HEK293 (cell line): ENCODE data around the gene HSPB8.

Experiments used
- CTCF ChIA-PET: fragments of 350-600 bp; formaldehyde crosslinking; extraction: SDS; loops from one replicate; lab custom pipeline; 2021; ENCODE audit warnings: antibody characterized with exemption; lab: Yijun Ruan, JAX
- POLR2A ChIA-PET: fragments of 300-600 bp; formaldehyde crosslinking; extraction: SDS; loops from one replicate; lab custom pipeline; 2020; ENCODE audit warnings: antibody characterized with exemption, inconsistent platforms; lab: Yijun Ruan, JAX
- H3K27ac ChIP-seq: fragments of 200-500 bp; sonication (Bioruptor generic); 2 replicates; pipeline ENCODE4 v1.5.1; 2014; ENCODE audit warnings: low read depth, low read length, control low read depth, inconsistent platforms; ENCODE audit errors: extremely low read depth
- H3K36me3 ChIP-seq, 2 experiments: fragments of 200-500 bp in 1 of 2; sonication (Bioruptor generic) in 1 of 2; 1 replicate in 1 of 2; 2 replicates in 1 of 2; pipeline ENCODE4 v1.5.1; 2014 to 2017; ENCODE audit warnings: inconsistent platforms in 2 of 2, low read length in 2 of 2; ENCODE audit not compliant: control insufficient read depth in 2 of 2, insufficient read depth in 1 of 2
- H3K4me1 ChIP-seq: fragments of 200-500 bp; sonication (Bioruptor generic); 2 replicates; pipeline ENCODE4 v1.5.1; 2014; ENCODE audit warnings: mild to moderate bottlenecking, low read length, inconsistent platforms; ENCODE audit not compliant: control insufficient read depth, insufficient read depth
- H3K4me3 ChIP-seq: 2 replicates; pipeline ENCODE4 v1.5.1; 2011; ENCODE audit warnings: low read depth, mild to moderate bottlenecking, control low read depth, low read length, moderate library complexity
- H3K9me3 ChIP-seq: fragments of 200-500 bp; sonication (Bioruptor generic); 2 replicates; pipeline ENCODE4 v1.5.1; 2014; ENCODE audit warnings: low read depth, low read length, inconsistent platforms; ENCODE audit not compliant: control insufficient read depth, insufficient read depth
- HOXA7 ChIP-seq: sonication (generic); formaldehyde crosslinking; IDR thresholded peaks from 2 replicates; pipeline ENCODE4 v1.8.1; 2022; ENCODE audit warnings: missing genetic modification reagents, borderline replicate concordance
- IKZF3 ChIP-seq: fragments of 450-650 bp; IDR thresholded peaks from 2 replicates; pipeline ENCODE4 v1.5.0; 2018; ENCODE audit warnings: missing biosample characterization, mild to moderate bottlenecking, missing genetic modification characterization, moderate library complexity
- PRDM2 ChIP-seq: fragments of 450-650 bp; formaldehyde crosslinking; IDR thresholded peaks from 2 replicates; pipeline ENCODE4 v1.5.1; 2016; ENCODE audit warnings: missing biosample characterization, missing genetic modification characterization, borderline replicate concordance
- PRDM6 ChIP-seq: fragments of 450-650 bp; formaldehyde crosslinking; IDR thresholded peaks from 2 replicates; pipeline ENCODE4 v1.5.1; 2017; ENCODE audit warnings: missing biosample characterization, missing genetic modification characterization
- SP7 ChIP-seq: fragments of 450-650 bp; formaldehyde crosslinking; IDR thresholded peaks from 2 replicates; pipeline ENCODE4 v1.5.1; 2016; ENCODE audit warnings: missing biosample characterization, missing genetic modification characterization
- ZBTB1 ChIP-seq: fragments of 450-650 bp; formaldehyde crosslinking; IDR thresholded peaks from 2 replicates; pipeline ENCODE4 v1.5.1; 2016; ENCODE audit warnings: missing biosample characterization, missing genetic modification characterization
- ZBTB11 ChIP-seq: fragments of 450-650 bp; formaldehyde crosslinking; conservative IDR thresholded peaks from 2 replicates; pipeline ENCODE4 v1.5.1; 2016; ENCODE audit warnings: low read depth, missing biosample characterization, missing genetic modification characterization
- ZBTB17 ChIP-seq: fragments of 450-650 bp; formaldehyde crosslinking; IDR thresholded peaks from 2 replicates; pipeline ENCODE4 v1.5.1; 2016; ENCODE audit warnings: missing biosample characterization, missing genetic modification characterization
- ZNF121 ChIP-seq: fragments of 450-650 bp; formaldehyde crosslinking; IDR thresholded peaks from 2 replicates; pipeline ENCODE4 v1.5.1; 2016; ENCODE audit warnings: missing biosample characterization, missing genetic modification characterization
- ZNF174 ChIP-seq: fragments of 450-650 bp; formaldehyde crosslinking; IDR thresholded peaks from 2 replicates; pipeline ENCODE4 v1.5.0; 2017; ENCODE audit warnings: missing biosample characterization, mild to moderate bottlenecking, missing genetic modification characterization
- ZNF302 ChIP-seq: fragments of 450-650 bp; formaldehyde crosslinking; IDR thresholded peaks from 2 replicates; pipeline ENCODE4 v1.5.1; 2016; ENCODE audit warnings: missing biosample characterization, missing genetic modification characterization, low read depth
- ZNF341 ChIP-seq: fragments of 450-650 bp; formaldehyde crosslinking; IDR thresholded peaks from 2 replicates; pipeline ENCODE4; 2016; ENCODE audit warnings: low read depth, missing biosample characterization, missing genetic modification characterization
- ZNF354C ChIP-seq: fragments of 450-650 bp; formaldehyde crosslinking; IDR thresholded peaks from 2 replicates; pipeline ENCODE4 v1.5.1; 2016; ENCODE audit warnings: missing biosample characterization, missing genetic modification characterization, low read depth, borderline replicate concordance
- ZNF366 ChIP-seq: fragments of 450-650 bp; formaldehyde crosslinking; conservative IDR thresholded peaks from 2 replicates; pipeline ENCODE4 v1.5.1; 2016; ENCODE audit warnings: missing biosample characterization, missing genetic modification characterization
- ZNF404 ChIP-seq: fragments of 450-650 bp; formaldehyde crosslinking; IDR thresholded peaks from 2 replicates; pipeline ENCODE4 v1.5.1; 2017; ENCODE audit warnings: missing biosample characterization, missing genetic modification characterization
- ZNF529 ChIP-seq: fragments of 450-650 bp; formaldehyde crosslinking; IDR thresholded peaks from 2 replicates; pipeline ENCODE4 v1.5.1; 2017; ENCODE audit warnings: missing genetic modification characterization, missing biosample characterization; ENCODE audit not compliant: insufficient replicate concordance
- ZNF549 ChIP-seq: fragments of 450-650 bp; IDR thresholded peaks from 2 replicates; pipeline ENCODE4 v1.5.1; 2018; ENCODE audit warnings: missing biosample characterization, missing genetic modification characterization, mild to moderate bottlenecking, inconsistent platforms, moderate library complexity
- ZNF596 ChIP-seq: fragments of 450-650 bp; IDR thresholded peaks from 2 replicates; pipeline ENCODE4 v1.5.0; 2018; ENCODE audit warnings: missing biosample characterization, mild to moderate bottlenecking, missing genetic modification characterization, moderate library complexity

Gene HSPB8

GRCh38 chr12:119129827-119130434 lies 48.8 kb upstream of the HSPB8 start:
- no peaks in the 10 kb centered on the region for H3K36me3 ChIP-seq
- TF ChIP-seq ZNF404 (tag by site-specific recombination) = no peak
- peak; percentile 84; the same call in 1 of the 2 replicates for TF ChIP-seq ZBTB17 (tag by site-specific recombination)
- TF ChIP-seq ZBTB1 (tag by site-specific recombination) = no peak
- no peak for TF ChIP-seq ZNF341
- TF ChIP-seq ZNF549 (tag by site-specific recombination) = no peak
- TF ChIP-seq IKZF3 (tag by site-specific recombination) = no peak
- peak; percentile 95 for TF ChIP-seq ZNF366 (tag by site-specific recombination)
- no peak for TF ChIP-seq PRDM6 (tag by site-specific recombination)
- no peak for TF ChIP-seq PRDM2 (tag by site-specific recombination)
- no peak for TF ChIP-seq ZNF302 (tag by site-specific recombination)
- TF ChIP-seq ZNF596 (tag by site-specific recombination) = no peak
- no peak for TF ChIP-seq SP7 (tag by site-specific recombination)
- no peak for TF ChIP-seq ZBTB11 (tag by site-specific recombination)
- H3K9me3 ChIP-seq = no peaks in the 10 kb centered on the region
- POLR2A ChIA-PET = no interaction called here
- CTCF ChIA-PET = no interaction called here
- H3K4me3 ChIP-seq = no peak overlapping the region
- no peak overlapping the region for H3K27ac ChIP-seq
- H3K4me1 ChIP-seq = no peaks in the 10 kb centered on the region

GRCh38 chr12:119130523-119130922 lies 48.2 kb upstream of the HSPB8 start:
- no peak for TF ChIP-seq ZNF529 (tag by site-specific recombination)
- TF ChIP-seq HOXA7 (CRISPR knock-in tag) = no peak
- no peak for TF ChIP-seq ZNF354C (tag by site-specific recombination)
- no peak for TF ChIP-seq ZNF174 (tag by site-specific recombination)
- no peak for TF ChIP-seq ZNF121

More at GRCh38 chr12:119130523-119130922, 48.2 kb upstream of the HSPB8 start:
- POLR2A ChIA-PET = no interaction called here
- CTCF ChIA-PET = interaction anchor here (1.3 kb wide), 1 partner anchor 283 kb away, joined by 6 read pairs; no protein-coding TSS in a partner anchor
- Histone ChIP-seq H3K36me3 (no peaks in the 10 kb centered on the region), H3K4me1 (no peaks in the 10 kb centered on the region), H3K9me3 (no peaks in the 10 kb centered on the region), H3K27ac (no peak overlapping the region), H3K4me3 (no peak overlapping the region)
